Caco-2 (cell line): ENCODE results near the gene FA2H. TPM values are rescaled to one million over a fixed set of nuclear protein-coding genes. Genes with fewer than 3 reads are reported as not detected.

Experiments used
- BruUV-seq: library from RNA; stranded (reverse); fragments of 400-500 nt; replicated peaks from 2 replicates; lab custom pipeline; 2021; lab: Mats Ljungman, UMichigan
- CTCF ChIA-PET: fragments of 300-600 bp; sonication (Branson Sonifier 250); formaldehyde crosslinking; loops from one replicate; lab custom pipeline; 2022; ENCODE audit warnings: antibody characterized with exemption; lab: Charles Lee
- POLR2A ChIA-PET: fragments of 300-600 bp; sonication (Branson Sonifier 250); formaldehyde crosslinking; loops from one replicate; lab custom pipeline; 2022; ENCODE audit warnings: antibody characterized with exemption; lab: Charles Lee
- DNase-seq, 2 experiments: peaks; one replicate each; pipeline versions ENCODE4 v3.0.0 to v3.0.0-alpha.2; 2020 to 2022
- H3K27me3 ChIP-seq: replicated peaks from 2 replicates; pipeline ENCODE4 v1.6.0; 2011; ENCODE audit warnings: low read length; ENCODE audit not compliant: control insufficient read depth, insufficient read depth
- H3K36me3 ChIP-seq: 2 replicates; pipeline ENCODE4 v1.5.1; 2011; ENCODE audit warnings: low read length; ENCODE audit not compliant: control insufficient read depth, insufficient read depth
- H3K4me1 ChIP-seq: fragments of 250-450 bp; sonication (Bioruptor Pico); 2 replicates; pipeline ENCODE4 v1.5.1; 2020; ENCODE audit warnings: mild to moderate bottlenecking
- H3K4me3 ChIP-seq: 2 replicates; pipeline ENCODE4 v1.5.1; 2011; ENCODE audit warnings: low read depth, mild to moderate bottlenecking, control low read depth, low read length
- H3K9me3 ChIP-seq: fragments of 250-450 bp; sonication (Bioruptor Pico); 2 replicates; pipeline ENCODE4 v1.5.1; 2020; ENCODE audit warnings: mild to moderate bottlenecking, moderate library complexity
- H3K27ac Mint-ChIP-seq: one replicate; pipeline ENCODE4 v1.8.0; 2022; ENCODE audit warnings: mixed read lengths; ENCODE audit not compliant: unreplicated experiment
- H3K27me3 Mint-ChIP-seq: one replicate; pipeline ENCODE4 v1.8.0; 2022; ENCODE audit warnings: mixed read lengths; ENCODE audit not compliant: insufficient read depth, unreplicated experiment
- H3K36me3 Mint-ChIP-seq: one replicate; pipeline ENCODE4 v1.8.0; 2022; ENCODE audit warnings: mild to moderate bottlenecking, mixed read lengths; ENCODE audit not compliant: insufficient read depth, unreplicated experiment
- H3K4me1 Mint-ChIP-seq: one replicate; pipeline ENCODE4 v1.8.0; 2022; ENCODE audit warnings: low read depth, mixed read lengths; ENCODE audit not compliant: unreplicated experiment
- H3K4me3 Mint-ChIP-seq: one replicate; pipeline ENCODE4 v1.8.0; 2022; ENCODE audit warnings: mild to moderate bottlenecking, moderate library complexity, mixed read lengths; ENCODE audit not compliant: unreplicated experiment
- H3K9me3 Mint-ChIP-seq: one replicate; pipeline ENCODE4 v1.8.0; 2022; ENCODE audit warnings: mixed read lengths; ENCODE audit not compliant: unreplicated experiment
- CTCF ChIP-seq, 2 experiments: fragments of 200-600 bp in 1 of 2; IDR thresholded peaks; 1 replicate in 1 of 2; 2 replicates in 1 of 2; pipeline versions ENCODE4 v1.5.1 to v1.8.0; 2011 to 2022; ENCODE audit warnings: antibody characterized with exemption in 1 of 2, control low read depth in 1 of 2, inconsistent platforms in 1 of 2, low read depth in 1 of 2, low read length in 1 of 2, mild to moderate bottlenecking in 1 of 2, moderate library complexity in 1 of 2; ENCODE audit not compliant: insufficient read depth in 1 of 2, severe bottlenecking in 1 of 2, unreplicated experiment in 1 of 2
- intact Hi-C: fragments of 100-400 bp; cut with micrococcal nuclease; formaldehyde crosslinking; loops from one replicate; pipeline ENCODE4 v1.10.0; 2022; ENCODE audit not compliant: unreplicated experiment
- total RNA-seq: library from RNA; stranded (reverse); gene quantifications from 2 replicates; pipeline ENCODE4 v1.2.3, GENCODE V29; 2022

The FA2H gene
- total RNA-seq, 1 experiment from 2014 or later = 21.3 TPM

DNA sequence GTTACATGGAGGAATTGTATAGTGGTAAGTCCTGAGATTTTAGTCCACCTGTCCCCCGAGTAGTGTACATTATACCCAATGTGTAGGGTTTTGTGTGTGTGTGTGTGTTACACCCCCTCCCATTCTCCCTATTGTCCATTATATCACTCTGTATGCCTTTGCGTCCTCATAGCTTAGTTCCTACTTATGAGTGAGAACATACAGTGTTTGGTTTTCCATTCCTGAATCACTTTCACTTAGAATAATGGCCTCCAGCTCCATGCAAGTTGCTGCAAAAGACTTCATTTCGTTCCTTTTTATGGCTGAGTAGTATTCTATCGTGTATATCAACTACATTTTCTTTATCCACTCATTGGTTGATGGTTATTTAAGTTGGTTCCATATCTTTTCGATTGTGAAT lies 635 bp upstream of the FA2H start:
- H3K9me3 ChIP-seq = no peaks in the 10 kb centered on the region
- ChIA-PET CTCF (interaction anchor here (0.6 to 3.6 kb wide), 18 partner anchors 9 to 336 kb away, joined by 3 to 38 read pairs (median 4); partner anchors contain the start of genes MLKL and WDR59), POLR2A (interaction anchor here (0.6 to 1.8 kb wide), 5 partner anchors 21 to 814 kb away, joined by 3 to 10 read pairs (median 3); partner anchors contain the start of gene RFWD3)
- intact Hi-C loops = no loop called here
- H3K4me3 Mint-ChIP-seq = peak overlapping the region; percentile 98
- TF ChIP-seq CTCF (IDR thresholded peaks at IDR 0.05; ENCODE audit: insufficient read depth in 1 of 2, low read depth in 1 of 2, low read length in 1 of 2, severe bottlenecking in 1 of 2, unreplicated experiment in 1 of 2) = no peak
- peak overlapping the region; percentile 57 for H3K4me3 ChIP-seq
- H3K36me3 ChIP-seq = no peaks in the 10 kb centered on the region
- H3K4me1 ChIP-seq = peaks cover 7% of the 10 kb centered on the region; the same call in 1 of the 2 replicates
- H3K4me1 Mint-ChIP-seq = peaks cover 18% of the 10 kb centered on the region
- peak overlapping the region; percentile 20 for H3K27ac Mint-ChIP-seq
- H3K27me3 ChIP-seq = no peaks in the 10 kb centered on the region
- no peaks in the 10 kb centered on the region for H3K9me3 Mint-ChIP-seq
- BruUV-seq = TSS peak; percentile 86
- H3K36me3 Mint-ChIP-seq = no peaks in the 10 kb centered on the region
- H3K27me3 Mint-ChIP-seq = no peaks in the 10 kb centered on the region
- peak in 1 of 2 experiments; percentile 11 for DNase-seq

DNA sequence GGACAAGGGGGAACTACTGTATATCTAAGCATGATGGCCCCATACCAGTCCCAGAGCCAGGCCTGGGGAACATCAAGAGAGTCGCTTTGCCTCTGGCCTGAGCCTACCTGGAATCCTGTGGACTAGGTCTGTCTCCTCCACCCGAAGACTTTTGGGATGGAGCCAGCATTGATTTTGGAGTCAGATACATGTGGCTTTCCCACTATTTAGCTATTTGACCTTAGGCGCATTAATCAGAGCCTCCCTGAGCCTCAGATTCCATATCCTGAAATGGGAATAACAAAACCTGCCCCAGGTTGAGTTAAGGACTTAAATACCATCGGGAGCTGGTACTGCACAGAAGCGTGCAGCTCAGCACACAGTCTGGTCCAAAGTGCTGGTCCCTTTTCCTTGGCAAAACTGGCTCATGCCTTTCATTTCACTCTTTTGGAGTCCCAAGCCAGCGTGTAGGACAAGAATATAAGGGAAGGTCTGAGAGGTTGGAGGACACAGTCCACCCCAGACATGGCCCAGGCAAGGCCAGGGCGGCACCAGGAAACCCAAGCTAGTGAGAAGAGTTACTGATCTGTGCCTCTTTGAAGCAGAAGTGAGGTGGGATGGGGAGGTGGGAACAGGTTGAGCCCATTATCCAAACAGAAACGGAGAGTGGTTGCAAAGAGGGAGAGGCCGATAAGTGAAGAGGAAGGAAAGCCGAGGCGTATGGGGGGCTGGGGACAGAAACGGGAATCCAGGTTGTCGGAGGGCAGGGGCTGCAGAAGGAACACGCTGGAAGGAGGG lies 986 bp downstream of the FA2H start:
- DNase-seq = no peak
- TF ChIP-seq CTCF (IDR thresholded peaks at IDR 0.05; ENCODE audit: insufficient read depth in 1 of 2, low read depth in 1 of 2, low read length in 1 of 2, severe bottlenecking in 1 of 2, unreplicated experiment in 1 of 2) = no peak

DNA sequence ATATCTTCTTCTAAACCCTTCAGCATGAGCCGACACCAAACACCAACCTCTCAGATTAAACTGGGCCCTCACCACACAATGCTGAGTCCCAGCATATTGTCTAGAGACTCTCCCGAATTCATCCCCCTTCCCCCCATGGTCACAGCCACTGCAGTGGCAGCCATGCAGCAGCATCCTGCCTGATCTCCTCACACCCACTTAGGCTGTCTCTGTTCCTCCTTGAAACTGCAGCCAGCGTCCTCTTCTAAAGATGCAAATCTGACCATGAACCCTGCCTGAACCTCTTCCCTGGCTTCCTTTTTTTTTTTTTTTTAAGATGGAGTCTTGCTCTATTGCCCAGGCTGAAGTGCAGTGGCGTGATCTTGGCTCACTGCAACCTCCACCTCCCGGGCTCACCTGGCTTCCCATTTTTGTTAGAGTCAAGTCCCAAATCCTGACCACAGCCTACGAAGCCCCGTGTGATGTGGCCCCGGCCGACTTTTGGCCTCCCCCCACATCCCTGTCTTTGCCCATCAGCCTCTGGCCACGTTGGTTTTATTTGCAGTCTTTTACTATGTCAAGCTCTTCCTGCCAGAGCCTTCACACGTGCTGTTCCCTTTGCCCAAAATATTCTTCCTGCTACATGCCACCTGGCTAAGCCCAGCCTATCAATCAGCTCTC lies 2.8 kb downstream of the FA2H start:
- Mint-ChIP-seq H3K27ac (no peak overlapping the region), H3K9me3 (no peaks in the 10 kb centered on the region), H3K27me3 (no peaks in the 10 kb centered on the region), H3K4me1 (peaks cover 18% of the 10 kb centered on the region), H3K36me3 (no peaks in the 10 kb centered on the region), H3K4me3 (no peak overlapping the region)
- no TSS peak for BruUV-seq
- ChIA-PET CTCF (interaction anchor here (0.7 kb wide), 1 partner anchor 139 kb away, joined by 3 read pairs; no protein-coding TSS in a partner anchor), POLR2A (no interaction called here)
- Histone ChIP-seq H3K27me3 (no peaks in the 10 kb centered on the region), H3K9me3 (no peaks in the 10 kb centered on the region), H3K36me3 (no peaks in the 10 kb centered on the region), H3K4me1 (peaks cover 7% of the 10 kb centered on the region; the same call in 1 of the 2 replicates), H3K4me3 (no peak overlapping the region)
- no peak for DNase-seq
- intact Hi-C loops = loop anchor here (5.0 kb wide), 1 partner anchor 56 kb away; no protein-coding TSS in a partner anchor
- no peak for TF ChIP-seq CTCF (IDR thresholded peaks at IDR 0.05; ENCODE audit: insufficient read depth in 1 of 2, low read depth in 1 of 2, low read length in 1 of 2, severe bottlenecking in 1 of 2, unreplicated experiment in 1 of 2)

More for the DNA sequence above, 986 bp downstream of the FA2H start:
- intact Hi-C loops = loop anchor here (1.0 to 5.0 kb wide), 4 partner anchors 40 to 89 kb away; no protein-coding TSS in a partner anchor
- no peaks in the 10 kb centered on the region for H3K27me3 Mint-ChIP-seq
- H3K4me3 ChIP-seq = peak overlapping the region; percentile 82
- no peaks in the 10 kb centered on the region for H3K36me3 ChIP-seq
- ChIA-PET CTCF (interaction anchor here (0.5 to 3.6 kb wide), 10 partner anchors 11 to 206 kb away, joined by 3 to 38 read pairs (median 6); partner anchors contain the start of gene MLKL), POLR2A (interaction anchor here (1.8 kb wide), 1 partner anchor 107 kb away, joined by 10 read pairs; the partner anchor contains the start of gene RFWD3)
- peak overlapping the region; percentile 98 for H3K4me3 Mint-ChIP-seq
- BruUV-seq = TSS peak; percentile 62
- no peaks in the 10 kb centered on the region for H3K36me3 Mint-ChIP-seq
- peaks cover 18% of the 10 kb centered on the region for H3K4me1 Mint-ChIP-seq
- no peaks in the 10 kb centered on the region for H3K9me3 Mint-ChIP-seq
- no peaks in the 10 kb centered on the region for H3K27me3 ChIP-seq
- H3K9me3 ChIP-seq = no peaks in the 10 kb centered on the region
- H3K4me1 ChIP-seq = peaks cover 7% of the 10 kb centered on the region; the same call in 1 of the 2 replicates
- H3K27ac Mint-ChIP-seq = peak overlapping the region; percentile 84
